Chondrocyte (in vitro differentiated cells): ENCODE measurements around the gene CCDC183. TPM values are rescaled to one million over a fixed set of nuclear protein-coding genes. Genes with fewer than 3 reads are reported as not detected.
A peak's percentile ranks its signal among the peaks of the same experiment; 100 is the strongest.

Source experiments
- DNase-seq: peaks from one replicate; pipeline ENCODE4 v3.0.0; 2021; ENCODE audit warnings: mixed read lengths, low spot score
- H3K27ac Mint-ChIP-seq: one replicate; pipeline ENCODE4 v1.8.0; 2021; ENCODE audit warnings: mild to moderate bottlenecking, moderate library complexity, mixed read lengths; ENCODE audit not compliant: unreplicated experiment
- H3K27me3 Mint-ChIP-seq: 2 replicates; pipeline ENCODE4 v1.8.0; 2021; ENCODE audit warnings: low read depth, mixed read lengths
- H3K36me3 Mint-ChIP-seq: 2 replicates; pipeline ENCODE4 v1.8.0; 2021; ENCODE audit warnings: low read depth, mixed read lengths
- H3K4me1 Mint-ChIP-seq: 2 replicates; pipeline ENCODE4 v1.8.0; 2021; ENCODE audit warnings: low read depth, mild to moderate bottlenecking, mixed read lengths
- H3K4me3 Mint-ChIP-seq: one replicate; pipeline ENCODE4 v1.8.0; 2021; ENCODE audit warnings: mild to moderate bottlenecking, moderate library complexity, mixed read lengths; ENCODE audit not compliant: unreplicated experiment
- H3K9me3 Mint-ChIP-seq: 2 replicates; pipeline ENCODE4 v1.8.0; 2021; ENCODE audit warnings: low read depth, mixed read lengths
- CTCF ChIP-seq: fragments of 200-600 bp; sonication (generic); IDR thresholded peaks from 2 replicates; pipeline ENCODE4 v1.5.0; 2021; ENCODE audit warnings: antibody characterized with exemption, mild to moderate bottlenecking, moderate library complexity
- total RNA-seq: library from RNA; stranded (reverse); gene quantifications from 3 replicates; pipeline ENCODE4 v1.2.1, GENCODE V29; 2021

Gene CCDC183
- total RNA-seq, 1 donor from 2014 or later = 1.5 TPM

GRCh38 chr9:136790640-136791515, 5.3 kb upstream of the CCDC183 start, which contains the start of gene TMEM141:
TMEM141 (plus strand) TSS chr9:136791344; CDS start chr9:136791371, 27 bp downstream.
- H3K27ac Mint-ChIP-seq = peak within 1 kb of the TSS; percentile 78
- H3K4me1 Mint-ChIP-seq = peaks cover 20% of the 10 kb centered on the region
- no peaks in the 10 kb centered on the region for H3K9me3 Mint-ChIP-seq
- peak within 1 kb of the TSS; percentile 80 for H3K4me3 Mint-ChIP-seq
- peak; percentile 100 for DNase-seq
- H3K36me3 Mint-ChIP-seq = peaks cover 4% of the 10 kb centered on the region
- no peak for TF ChIP-seq CTCF
- no peaks in the 10 kb centered on the region for H3K27me3 Mint-ChIP-seq

- H3K4me1 Mint-ChIP-seq = peaks cover 28% of the 10 kb centered on the region
- H3K36me3 Mint-ChIP-seq = peaks cover 4% of the 10 kb centered on the region
- H3K4me3 Mint-ChIP-seq = peak overlapping the region; percentile 80
- TF ChIP-seq CTCF = peak; percentile 100
- H3K9me3 Mint-ChIP-seq = no peaks in the 10 kb centered on the region
- peak; percentile 59 for DNase-seq
- H3K27ac Mint-ChIP-seq = peak overlapping the region; percentile 78
- no peaks in the 10 kb centered on the region for H3K27me3 Mint-ChIP-seq
Observed at GRCh38 chr9:136791516-136792276, 4.4 kb upstream of the CCDC183 start.

- Mint-ChIP-seq H3K36me3 (peaks cover 4% of the 10 kb centered on the region), H3K4me1 (peaks cover 34% of the 10 kb centered on the region), H3K27me3 (no peaks in the 10 kb centered on the region), H3K4me3 (peak overlapping the region; percentile 80), H3K9me3 (no peaks in the 10 kb centered on the region), H3K27ac (no peak overlapping the region)
- peak; percentile 83 for DNase-seq
- TF ChIP-seq CTCF = no peak
Observed at GRCh38 chr9:136792321-136793085, 3.6 kb upstream of the CCDC183 start.

GRCh38 chr9:136793086-136793946, 2.8 kb upstream of the CCDC183 start:
- TF ChIP-seq CTCF = no peak
- no peak for DNase-seq
- no peaks in the 10 kb centered on the region for H3K27me3 Mint-ChIP-seq
- H3K27ac Mint-ChIP-seq = no peak overlapping the region
- peaks cover 30% of the 10 kb centered on the region for H3K4me1 Mint-ChIP-seq
- no peaks in the 10 kb centered on the region for H3K9me3 Mint-ChIP-seq
- H3K4me3 Mint-ChIP-seq = no peak overlapping the region
- peaks cover 4% of the 10 kb centered on the region for H3K36me3 Mint-ChIP-seq
